ENCODE results near the gene GMDS.

GMDS gene

DNA sequence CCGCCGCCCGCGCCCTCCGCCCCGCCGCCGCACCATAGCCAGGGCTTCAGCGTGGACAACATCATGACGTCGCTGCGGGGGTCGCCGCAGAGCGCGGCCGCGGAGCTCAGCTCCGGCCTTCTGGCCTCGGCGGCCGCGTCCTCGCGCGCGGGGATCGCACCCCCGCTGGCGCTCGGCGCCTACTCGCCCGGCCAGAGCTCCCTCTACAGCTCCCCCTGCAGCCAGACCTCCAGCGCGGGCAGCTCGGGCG is 634.2 kb downstream of the GMDS start:
- in situ Hi-C loops (cut with MboI; ENCODE audit: low sequenced_read_pairs) = no loop called here

DNA sequence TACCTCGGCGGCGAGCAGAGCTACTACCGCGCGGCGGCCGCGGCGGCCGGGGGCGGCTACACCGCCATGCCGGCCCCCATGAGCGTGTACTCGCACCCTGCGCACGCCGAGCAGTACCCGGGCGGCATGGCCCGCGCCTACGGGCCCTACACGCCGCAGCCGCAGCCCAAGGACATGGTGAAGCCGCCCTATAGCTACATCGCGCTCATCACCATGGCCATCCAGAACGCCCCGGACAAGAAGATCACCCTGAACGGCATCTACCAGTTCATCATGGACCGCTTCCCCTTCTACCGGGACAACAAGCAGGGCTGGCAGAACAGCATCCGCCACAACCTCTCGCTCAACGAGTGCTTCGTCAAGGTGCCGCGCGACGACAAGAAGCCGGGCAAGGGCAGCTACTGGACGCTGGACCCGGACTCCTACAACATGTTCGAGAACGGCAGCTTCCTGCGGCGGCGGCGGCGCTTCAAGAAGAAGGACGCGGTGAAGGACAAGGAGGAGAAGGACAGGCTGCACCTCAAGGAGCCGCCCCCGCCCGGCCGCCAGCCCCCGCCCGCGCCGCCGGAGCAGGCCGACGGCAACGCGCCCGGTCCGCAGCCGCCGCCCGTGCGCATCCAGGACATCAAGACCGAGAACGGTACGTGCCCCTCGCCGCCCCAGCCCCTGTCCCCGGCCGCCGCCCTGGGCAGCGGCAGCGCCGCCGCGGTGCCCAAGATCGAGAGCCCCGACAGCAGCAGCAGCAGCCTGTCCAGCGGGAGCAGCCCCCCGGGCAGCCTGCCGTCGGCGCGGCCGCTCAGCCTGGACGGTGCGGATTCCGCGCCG is 634.7 kb downstream of the GMDS start:
- in situ Hi-C loops (cut with MboI; ENCODE audit: low sequenced_read_pairs) = no loop called here

DNA sequence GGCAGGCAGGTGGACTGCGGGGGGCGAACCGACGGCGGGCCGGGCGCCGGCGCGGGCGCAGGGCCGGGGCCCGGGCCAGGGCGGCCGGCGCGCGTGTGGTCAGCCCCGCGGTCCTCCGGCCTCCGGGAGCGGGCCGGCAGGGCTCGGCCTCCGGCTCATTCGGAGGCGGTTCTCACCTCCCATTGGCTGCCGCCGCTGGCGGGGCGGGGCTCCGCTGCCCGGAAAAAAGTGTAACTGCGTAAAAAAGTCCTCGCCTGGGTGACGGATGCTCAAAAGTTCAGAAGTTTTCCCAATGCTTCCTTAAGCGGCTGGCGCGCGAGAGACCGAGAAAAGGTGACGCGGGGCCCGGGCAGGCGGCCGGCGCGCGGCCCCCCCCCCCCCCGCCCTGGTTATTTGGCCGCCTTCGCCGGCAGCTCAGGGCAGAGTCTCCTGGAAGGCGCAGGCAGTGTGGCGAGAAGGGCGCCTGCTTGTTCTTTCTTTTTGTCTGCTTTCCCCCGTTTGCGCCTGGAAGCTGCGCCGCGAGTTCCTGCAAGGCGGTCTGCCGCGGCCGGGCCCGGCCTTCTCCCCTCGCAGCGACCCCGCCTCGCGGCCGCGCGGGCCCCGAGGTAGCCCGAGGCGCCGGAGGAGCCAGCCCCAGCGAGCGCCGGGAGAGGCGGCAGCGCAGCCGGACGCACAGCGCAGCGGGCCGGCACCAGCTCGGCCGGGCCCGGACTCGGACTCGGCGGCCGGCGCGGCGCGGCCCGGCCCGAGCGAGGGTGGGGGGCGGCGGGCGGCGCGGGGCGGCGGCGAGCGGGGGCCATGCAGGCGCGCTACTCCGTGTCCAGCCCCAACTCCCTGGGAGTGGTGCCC is 635.5 kb downstream of the GMDS start, which contains the start of gene FOXC1:
FOXC1 (plus strand) TSS at position 268 of the 849 bp plus-strand sequence; CDS start at position 799, 531 bp downstream.
- in situ Hi-C loops (cut with MboI; ENCODE audit: low sequenced_read_pairs) = no loop called here

DNA sequence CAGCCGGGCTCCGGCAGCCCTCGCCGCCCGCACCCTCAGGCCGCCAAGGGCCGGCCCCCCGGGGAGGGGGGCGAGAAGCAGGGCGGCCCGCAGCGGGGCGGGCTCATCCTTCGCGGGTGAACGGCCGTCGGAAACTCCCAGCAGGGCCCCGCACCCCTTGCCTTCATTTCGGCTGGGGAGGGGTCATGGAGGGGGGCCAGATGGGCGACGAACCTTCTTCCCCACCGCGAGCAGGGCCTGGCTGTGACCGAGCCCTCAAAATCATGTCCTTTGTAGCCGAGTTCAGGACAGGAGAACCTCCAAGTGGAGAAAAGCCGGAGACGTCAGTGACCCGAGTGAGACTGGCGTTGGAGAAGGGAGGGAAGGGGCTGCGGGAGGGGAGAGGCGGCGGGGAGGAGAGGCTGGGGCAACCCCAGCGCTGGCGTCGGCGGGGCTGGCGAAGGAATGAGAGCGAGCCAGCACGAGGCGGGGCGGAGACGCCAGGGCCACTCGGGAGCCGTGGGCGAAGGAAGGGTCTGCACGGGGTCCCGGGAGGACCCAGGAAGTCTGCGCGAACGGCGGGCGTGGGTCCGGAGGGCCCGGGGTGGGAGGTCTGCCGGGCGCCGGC is 636.3 kb downstream of the GMDS start:
- in situ Hi-C loops (cut with MboI; ENCODE audit: low sequenced_read_pairs) = no loop called here

DNA sequence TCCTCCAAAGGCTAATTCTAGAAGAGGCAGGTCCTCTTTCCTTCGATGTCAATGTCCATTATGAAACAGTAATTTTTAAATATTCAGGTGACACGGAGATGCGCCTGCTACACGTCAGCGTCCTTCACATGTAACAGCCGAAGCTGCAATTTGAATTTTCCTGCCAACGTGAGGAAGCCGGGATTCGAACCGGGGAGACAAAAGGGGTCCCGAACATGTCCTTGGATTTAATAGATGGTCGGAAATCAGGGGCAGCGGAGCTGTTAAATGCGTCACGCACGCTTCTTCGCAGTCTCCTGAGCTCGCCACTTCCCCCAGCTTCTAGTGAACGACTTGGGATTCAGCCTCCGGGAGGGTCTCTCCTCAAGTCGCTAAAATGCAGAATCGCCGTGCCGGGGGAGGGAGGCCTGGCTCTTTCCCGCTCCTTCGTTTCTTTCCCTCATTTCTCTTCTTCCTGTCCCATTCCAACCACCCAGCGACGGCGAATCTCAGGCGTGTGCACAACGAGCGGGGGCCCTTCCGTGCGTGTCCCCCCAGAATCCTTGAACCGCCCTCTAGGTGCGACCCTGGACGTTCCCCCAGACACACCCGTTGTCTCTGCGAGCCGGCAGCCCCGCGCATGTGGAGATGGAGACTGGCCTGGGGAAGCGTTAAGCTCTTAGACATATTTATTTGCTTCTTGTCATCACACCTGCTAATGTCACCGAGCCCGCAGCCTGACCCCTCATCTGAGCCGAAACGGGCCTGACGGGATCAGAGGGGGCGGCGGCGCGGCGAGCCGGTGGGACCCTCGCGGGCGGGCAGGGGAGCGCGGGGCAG is 637.0 kb downstream of the GMDS start:
- in situ Hi-C loops (cut with MboI; ENCODE audit: low sequenced_read_pairs) = no loop called here

DNA sequence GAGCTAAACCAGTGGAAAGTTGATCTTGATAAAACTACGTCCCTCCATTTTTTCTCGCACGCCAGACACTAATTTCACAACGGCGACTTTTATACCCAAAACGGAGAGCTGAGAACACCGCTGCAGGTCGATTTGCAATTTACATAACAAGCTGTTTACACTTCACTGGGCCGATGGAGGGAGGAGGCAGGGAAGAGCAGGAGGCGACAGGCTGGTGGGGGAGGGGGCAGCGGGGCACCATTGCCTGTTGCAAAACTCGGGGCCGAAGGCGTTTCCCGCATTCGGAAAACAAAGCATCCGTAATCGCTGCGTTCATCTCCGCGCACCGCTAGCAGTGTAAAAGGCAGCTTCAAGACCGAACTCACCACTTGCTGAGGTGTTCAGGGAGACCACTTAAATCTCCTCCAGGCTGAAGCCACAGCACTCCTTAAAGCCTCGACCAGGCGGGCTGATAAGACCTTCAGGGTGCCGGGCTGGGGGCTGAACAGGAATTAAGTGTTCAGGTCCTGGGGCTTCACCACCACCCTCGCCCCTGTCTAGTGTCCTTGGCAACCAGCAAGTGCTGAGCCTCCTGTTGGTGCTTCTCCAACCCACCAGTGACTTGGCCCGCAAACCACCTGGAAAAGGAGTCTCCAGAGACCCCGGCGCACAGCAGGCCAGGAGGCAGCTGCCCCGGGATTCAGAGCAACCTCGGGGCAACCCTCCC is 637.7 kb downstream of the GMDS start:
- in situ Hi-C loops (cut with MboI; ENCODE audit: low sequenced_read_pairs) = no loop called here

DNA sequence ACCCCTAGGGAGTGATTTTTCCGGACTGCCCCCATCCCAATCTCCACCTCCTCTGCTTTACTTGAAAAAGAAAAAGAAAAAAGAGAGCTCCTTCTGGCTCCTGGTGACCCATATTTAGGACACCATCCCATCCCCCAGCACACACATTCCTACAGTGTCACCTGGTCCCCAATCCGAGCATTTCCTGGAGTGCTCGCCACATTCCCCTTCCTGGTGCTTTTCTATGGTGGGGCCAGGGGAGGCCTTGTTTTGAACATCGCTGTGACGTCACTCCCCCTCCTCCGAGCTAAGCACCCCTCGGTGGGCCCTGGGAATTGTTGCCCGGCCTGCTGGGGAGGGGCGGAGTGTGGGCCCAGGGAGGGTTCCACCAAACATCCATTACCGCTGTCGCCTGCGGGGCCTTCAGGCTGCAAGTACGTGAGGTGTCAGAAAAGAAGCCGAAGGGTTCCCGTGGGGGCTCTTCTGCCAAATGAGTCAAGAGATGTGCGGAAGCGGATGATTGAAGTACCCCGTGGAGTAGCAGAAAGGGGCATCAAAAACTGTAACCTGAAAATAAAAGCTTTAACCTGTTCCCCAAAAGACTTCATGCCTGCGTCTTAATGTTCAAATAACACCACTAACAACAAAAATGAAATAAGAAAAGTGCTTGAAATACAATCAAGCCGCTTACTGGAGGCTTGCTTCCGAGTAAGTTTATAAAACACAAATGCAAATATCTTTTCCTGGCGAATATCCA is 638.5 kb downstream of the GMDS start:
- in situ Hi-C loops (cut with MboI; ENCODE audit: low sequenced_read_pairs) = no loop called here

DNA sequence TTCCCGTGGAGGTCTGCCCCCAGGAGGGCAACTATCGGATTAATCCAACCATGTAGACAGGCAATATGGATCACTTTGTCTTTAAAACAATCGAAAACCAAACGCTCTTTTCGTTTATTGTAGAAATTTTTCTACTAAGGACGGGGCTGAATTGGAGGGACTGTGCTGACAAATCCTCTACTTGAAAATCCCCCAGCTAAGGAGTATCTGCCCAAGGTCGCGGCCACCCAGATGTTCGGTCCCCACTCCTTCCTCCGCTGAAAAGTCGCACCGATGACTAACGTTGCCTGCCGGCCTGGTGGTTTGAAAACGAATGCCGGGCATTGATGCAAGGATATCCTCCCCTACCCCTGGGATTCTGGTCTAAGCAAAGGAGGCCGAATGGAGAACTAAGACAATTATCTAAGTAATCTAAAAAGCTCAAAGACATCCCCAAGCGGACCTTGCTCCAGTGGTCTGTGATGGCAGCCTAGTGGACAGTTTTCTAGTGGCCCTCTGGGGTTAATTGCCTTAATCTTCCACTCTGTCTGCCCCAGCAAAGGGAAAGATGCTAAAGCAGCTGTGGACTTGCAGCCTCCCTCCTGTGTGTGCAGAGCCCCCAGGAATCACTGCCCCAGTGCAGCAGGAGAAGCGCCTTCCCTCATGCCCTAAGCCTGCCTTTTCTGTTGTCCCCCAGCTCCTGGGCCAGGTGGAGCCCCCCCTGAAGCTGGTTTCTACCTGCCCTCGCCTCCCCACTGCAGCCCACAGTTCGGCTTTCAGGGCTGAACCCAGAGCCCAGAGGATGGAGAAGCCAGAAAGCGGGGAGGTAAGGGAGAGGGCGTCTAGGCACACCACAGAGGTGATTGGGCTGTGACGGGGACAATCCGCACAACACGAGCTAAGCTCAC is 639.3 kb downstream of the GMDS start:
- in situ Hi-C loops (cut with MboI; ENCODE audit: low sequenced_read_pairs) = no loop called here

DNA sequence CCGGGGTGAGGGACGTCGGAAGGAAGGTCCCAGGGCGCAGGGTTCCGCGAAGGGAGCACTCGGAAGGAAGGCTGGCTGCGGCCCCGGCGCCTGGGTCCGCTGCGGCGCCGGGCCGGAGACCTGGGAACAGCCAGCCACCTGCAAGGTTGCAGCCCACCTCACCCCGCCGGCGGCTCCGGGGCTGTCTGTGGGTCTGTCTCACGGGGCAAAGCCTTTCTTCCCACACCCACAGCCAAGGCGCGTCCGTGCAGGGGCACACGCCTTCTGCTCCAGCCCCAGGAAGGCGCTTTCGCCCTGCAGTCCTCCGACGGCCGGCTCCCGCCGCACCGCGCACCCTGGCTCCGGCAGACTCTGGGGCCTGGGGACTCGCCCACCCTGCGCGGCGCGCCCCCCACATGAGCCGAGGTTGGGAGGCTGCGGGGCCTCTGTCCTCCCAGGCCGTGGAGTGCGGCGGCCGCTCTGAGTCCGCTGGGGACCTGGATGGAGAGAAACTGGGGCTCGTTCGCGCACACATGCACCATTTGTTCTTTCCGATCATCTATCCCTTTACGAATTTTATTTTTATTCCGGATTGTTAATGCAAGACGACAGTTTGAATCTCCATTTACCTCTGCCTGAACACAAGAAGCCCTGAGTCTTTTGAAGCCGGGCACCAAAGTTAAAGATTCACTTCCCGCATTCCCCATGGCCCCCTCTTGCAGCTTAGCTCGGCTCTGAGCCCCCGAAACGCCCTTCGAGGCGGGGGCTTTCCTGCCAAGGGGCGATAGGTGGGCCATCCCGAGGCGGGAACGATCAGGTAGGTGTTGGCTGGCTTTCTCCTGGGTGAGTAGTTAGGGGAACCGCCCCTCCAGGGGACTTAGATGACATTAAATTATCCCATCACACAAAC is 640.2 kb downstream of the GMDS start:
- in situ Hi-C loops (cut with MboI; ENCODE audit: low sequenced_read_pairs) = no loop called here

DNA sequence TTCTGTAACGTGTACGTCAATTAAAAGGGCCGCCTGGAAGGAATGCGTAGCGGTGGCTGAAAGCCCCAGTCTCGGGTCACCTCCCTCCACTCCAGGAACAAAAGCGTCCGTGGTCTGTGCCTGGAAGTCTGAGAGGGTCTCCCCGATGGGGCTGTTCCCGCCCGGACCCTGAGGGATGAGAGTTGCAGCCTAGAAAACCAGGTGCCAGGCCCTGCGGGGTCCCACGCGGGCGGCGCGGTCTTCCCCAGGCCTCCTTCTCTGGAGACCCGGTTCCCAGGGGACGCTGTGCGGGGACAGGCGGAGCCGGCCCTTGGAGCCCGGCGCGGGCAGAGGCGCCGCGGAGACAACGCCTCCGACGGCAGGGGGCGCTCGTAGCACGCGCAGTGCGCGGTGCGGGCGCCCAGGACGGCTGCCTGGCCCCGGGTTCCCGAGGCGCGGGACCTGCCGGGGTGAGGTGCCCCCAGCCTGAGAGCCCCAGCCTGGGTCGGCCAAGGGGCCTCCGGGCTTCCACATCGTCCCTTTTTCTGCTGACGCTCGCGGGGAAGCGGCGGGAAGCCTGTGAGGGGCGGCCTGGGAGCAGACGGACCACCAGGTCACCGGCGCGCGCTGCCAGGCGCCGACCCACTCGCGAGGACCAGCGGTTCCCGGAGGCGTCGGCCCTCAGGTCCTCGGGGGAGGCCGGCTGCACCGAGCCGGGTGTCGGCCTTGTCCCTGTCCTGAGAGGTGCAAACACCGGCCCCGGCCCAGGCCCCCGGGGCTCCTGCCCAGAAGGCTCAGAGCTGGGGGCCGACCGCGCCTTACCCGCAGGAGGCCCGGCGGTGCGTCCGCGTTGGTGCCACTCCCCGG is 641.0 kb downstream of the GMDS start:
- in situ Hi-C loops (cut with MboI; ENCODE audit: low sequenced_read_pairs) = no loop called here

DNA sequence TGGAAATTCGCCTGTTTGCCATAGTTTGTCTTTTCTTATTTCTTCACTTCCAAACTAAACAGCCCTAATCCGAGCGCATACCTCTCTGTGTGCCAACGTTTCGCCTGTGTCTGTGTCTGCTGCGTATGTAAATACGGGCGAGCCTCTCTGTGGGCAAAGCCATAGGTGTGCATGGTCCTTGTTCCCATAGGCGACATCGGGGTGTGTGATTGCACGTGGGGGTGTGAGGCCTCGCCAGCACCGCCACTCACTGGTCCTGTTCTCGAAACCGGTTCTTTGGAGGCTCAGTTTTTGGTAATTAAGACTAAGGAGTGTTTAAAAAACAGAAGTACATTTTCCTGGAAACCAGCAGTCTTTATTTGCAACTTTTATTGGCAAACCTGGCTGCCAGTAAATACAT is 641.7 kb downstream of the GMDS start:
- in situ Hi-C loops (cut with MboI; ENCODE audit: low sequenced_read_pairs) = no loop called here

DNA sequence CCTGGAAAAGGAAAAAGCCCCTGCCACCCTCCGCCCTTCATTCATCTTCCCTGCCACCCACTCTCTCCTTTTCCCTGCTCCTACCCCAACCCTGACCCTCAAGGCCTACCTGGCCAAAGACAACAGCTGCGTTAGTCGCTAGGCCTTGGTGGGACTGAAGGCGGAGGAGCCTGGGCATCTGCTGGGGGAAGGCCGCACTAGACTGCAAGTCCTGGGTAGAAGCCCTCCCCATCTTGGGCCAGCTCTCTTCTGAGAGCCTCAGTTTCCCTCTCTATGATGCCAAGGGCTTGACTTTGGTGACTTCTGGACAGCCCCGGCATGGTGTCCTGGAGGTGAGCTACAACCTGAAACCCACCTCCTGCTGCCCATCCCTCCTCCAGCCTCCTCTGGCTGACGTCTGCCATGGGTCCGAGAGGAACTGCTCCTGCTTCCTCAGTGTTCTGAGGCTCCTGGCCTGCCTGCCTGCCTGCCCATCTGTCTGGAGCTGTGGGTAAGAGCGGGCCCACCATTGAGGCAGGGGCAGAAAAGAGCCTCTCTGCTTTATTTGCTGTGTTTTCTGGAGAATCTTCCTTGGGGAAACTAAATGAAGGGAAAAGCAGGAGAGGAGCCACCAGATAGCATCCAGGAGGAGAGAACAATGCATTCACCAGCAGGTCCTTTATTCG is 643.2 kb downstream of the GMDS start:
- in situ Hi-C loops (cut with MboI; ENCODE audit: low sequenced_read_pairs) = no loop called here

DNA sequence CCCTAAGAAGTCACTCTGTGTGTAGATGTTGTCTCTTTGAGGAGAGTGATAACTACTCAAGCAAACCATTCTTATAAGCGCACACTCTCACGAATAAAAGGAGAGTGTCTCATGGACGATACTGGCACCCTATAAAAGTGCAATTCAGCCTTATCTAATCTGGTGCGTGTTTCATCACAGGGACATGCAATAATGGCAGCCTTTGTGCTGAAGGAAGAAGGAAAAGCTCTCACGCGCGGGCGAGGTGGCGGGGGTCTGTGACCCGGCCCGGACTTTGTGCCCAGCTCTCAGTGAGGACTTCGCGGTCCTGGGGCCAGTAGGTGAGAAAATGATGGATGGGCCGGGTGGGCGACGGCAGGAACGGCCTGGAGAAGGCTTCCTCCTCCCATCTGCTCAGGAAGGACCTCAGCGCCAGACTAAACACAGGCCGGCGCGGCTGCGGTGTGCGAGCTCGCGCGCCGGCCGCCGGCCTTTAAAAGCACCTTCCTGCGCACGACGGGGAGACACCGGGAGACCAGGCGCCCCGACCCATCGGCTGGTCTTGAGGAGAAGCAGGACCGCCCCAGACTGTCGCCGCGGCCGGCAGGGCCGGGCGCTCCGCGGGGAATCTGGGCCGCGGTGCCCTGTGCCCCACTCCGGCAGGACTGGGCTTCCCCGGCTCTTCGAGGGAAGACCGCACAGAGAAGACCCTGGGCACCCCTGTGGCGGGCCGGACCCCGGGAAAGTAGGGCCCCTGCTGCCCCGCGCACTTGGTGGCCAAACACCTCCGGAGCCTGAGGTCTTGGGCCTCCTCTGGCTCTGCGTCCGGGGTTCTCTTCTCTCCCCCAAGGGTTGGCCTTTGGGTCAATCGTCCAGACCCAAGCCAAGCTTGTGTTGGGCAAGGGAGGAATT is 644.0 kb downstream of the GMDS start:
- in situ Hi-C loops (cut with MboI; ENCODE audit: low sequenced_read_pairs) = no loop called here

DNA sequence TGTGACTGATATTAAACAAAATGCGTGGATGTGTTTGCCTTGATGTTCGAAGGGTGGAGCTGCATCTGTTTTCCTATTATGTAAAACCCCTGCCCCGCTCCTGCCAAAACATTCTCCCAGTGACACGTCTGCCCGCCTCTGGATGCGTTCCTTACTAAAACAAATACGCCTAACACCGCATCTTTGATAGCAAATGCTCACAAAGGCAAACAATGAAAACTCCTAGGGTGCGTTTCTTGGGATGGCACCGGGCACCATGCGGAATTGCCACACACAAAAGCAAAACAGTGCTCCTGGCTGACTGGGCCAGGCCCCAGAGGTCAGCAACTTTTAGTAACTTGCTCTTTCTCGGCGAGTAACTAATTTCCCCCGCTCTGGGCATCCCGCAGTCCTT is 644.6 kb downstream of the GMDS start:
- in situ Hi-C loops (cut with MboI; ENCODE audit: low sequenced_read_pairs) = no loop called here

DNA sequence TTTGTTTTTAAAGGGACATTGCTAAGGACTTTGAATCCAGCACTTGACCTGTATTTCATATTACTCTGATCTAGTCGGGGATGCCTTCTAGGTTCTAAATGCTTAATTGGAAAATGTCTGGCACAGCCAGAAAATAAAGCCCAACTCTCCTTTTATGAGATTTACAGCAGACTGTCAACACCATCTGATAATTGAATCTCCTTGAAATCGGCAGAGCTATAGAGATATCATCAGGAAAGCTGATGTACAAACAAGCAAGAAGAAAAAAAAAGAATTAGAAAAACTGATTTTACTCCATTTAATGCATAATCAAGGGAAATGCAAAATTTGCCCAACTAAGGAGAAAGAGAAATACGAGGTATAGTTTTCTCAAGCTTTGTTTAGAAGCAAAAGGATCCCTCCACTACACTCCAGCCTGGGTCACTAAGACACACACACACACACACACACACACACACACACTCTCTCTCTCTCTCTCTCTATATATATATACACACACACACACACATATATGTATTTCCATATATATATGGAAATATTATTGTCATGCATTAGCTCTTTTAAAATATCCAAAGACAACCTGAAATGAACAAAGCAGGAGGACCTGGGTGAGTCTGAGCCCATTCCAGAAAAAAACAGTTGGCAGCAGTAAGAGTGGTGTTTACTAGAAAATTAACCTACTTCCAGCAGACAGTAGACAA is 645.2 kb downstream of the GMDS start:
- in situ Hi-C loops (cut with MboI; ENCODE audit: low sequenced_read_pairs) = no loop called here
